K562 (cell line): ENCODE measurements around the gene HNRNPA2B1. TPM values are rescaled to one million over a fixed set of nuclear protein-coding genes. Genes with fewer than 3 reads are reported as not detected.

ENCODE experiments used
- RB1 ChIP-seq: fragments of 450-650 bp; IDR thresholded peaks from 2 replicates; pipeline ENCODE4 v1.6.1; 2017; ENCODE audit warnings: low read depth, mild to moderate bottlenecking
- ZBTB7A ChIP-seq: IDR thresholded peaks from 2 replicates; pipeline ENCODE4 v1.6.1; 2011; ENCODE audit warnings: low read depth, mild to moderate bottlenecking, low read length, moderate library complexity, borderline replicate concordance; ENCODE audit not compliant: control insufficient read depth
- ZBTB9 ChIP-seq: fragments of 450-650 bp; formaldehyde crosslinking; IDR thresholded peaks from 2 replicates; pipeline ENCODE4 v1.4.0; 2020; ENCODE audit warnings: mild to moderate bottlenecking, moderate library complexity
- polyA plus RNA-seq, 8 experiments: library from polyadenylated mRNA; depleted of rRNA in 4 of 8; stranded (reverse) in 5 of 8; unstranded in 3 of 8; fragments of >200 nt; fragmentation: Nextera tagmentation in 2 of 8; fragmentation: Illumina TruSeq in 1 of 8; extraction: Ambion mirVana in 2 of 8; extraction: Trizol in 1 of 8; gene quantifications; 2 replicates each; pipeline versions ENCODE4 v1.2.1 to v1.2.3, GENCODE V29; 2011 to 2014; ENCODE audit warnings: inconsistent platforms in 1 of 8, missing spikeins in 1 of 8
- total RNA-seq, 7 experiments: library from RNA; depleted of rRNA in 6 of 7; stranded (reverse); fragments of >200 nt in 6 of 7; fragmentation: Illumina TruSeq in 2 of 7; extraction: Trizol in 2 of 7; gene quantifications; 2 replicates each; pipeline versions ENCODE4 v1.2.1 to v1.2.3, GENCODE V29; 2011 to 2021; ENCODE audit warnings: low replicate concordance in 1 of 7
- TF ChIP-seq, protein P1 (sequence below), 2 experiments: IDR thresholded peaks; 2 replicates each; pipeline ENCODE4 v1.6.1; 2011; ENCODE audit warnings: borderline replicate concordance in 1 of 2, control low read depth in 1 of 2, low read depth in 1 of 2, low read length in 1 of 2, mild to moderate bottlenecking in 1 of 2, mixed read lengths in 1 of 2, moderate library complexity in 1 of 2; ENCODE audit not compliant: insufficient read depth in 1 of 2, insufficient read length in 1 of 2, poor library complexity in 1 of 2, severe bottlenecking in 1 of 2; ENCODE audit errors: extremely low read depth in 1 of 2
- TF ChIP-seq, protein P2 (sequence below): fragments of 450-650 bp; IDR thresholded peaks from 2 replicates; pipeline ENCODE4 v1.6.1; 2016; ENCODE audit warnings: mild to moderate bottlenecking, moderate library complexity

The HNRNPA2B1 gene
- total and polyA plus RNA-seq, 9 of the 15 experiments (the other 6 are each of a cell fraction or from before 2014, with no cell fraction given), result 630 to 1,989 (median 865) TPM

- peak; percentile 8; the same call in 1 of the 2 replicates for TF ChIP-seq ZBTB7A
- TF ChIP-seq, protein P1, sequence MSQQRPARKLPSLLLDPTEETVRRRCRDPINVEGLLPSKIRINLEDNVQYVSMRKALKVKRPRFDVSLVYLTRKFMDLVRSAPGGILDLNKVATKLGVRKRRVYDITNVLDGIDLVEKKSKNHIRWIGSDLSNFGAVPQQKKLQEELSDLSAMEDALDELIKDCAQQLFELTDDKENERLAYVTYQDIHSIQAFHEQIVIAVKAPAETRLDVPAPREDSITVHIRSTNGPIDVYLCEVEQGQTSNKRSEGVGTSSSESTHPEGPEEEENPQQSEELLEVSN (IDR thresholded peaks at IDR 0.05; ENCODE audit: borderline replicate concordance in 1 of 2, extremely low read depth in 1 of 2, insufficient read depth in 1 of 2, insufficient read length in 1 of 2, low read depth in 1 of 2, low read length in 1 of 2, poor library complexity in 1 of 2, severe bottlenecking in 1 of 2), result peak; percentile 72 to 87
- 0 out of 2 replicates have a peak, but pooled peaks have one; percentile 20 for TF ChIP-seq ZBTB9
- TF ChIP-seq, protein P2, sequence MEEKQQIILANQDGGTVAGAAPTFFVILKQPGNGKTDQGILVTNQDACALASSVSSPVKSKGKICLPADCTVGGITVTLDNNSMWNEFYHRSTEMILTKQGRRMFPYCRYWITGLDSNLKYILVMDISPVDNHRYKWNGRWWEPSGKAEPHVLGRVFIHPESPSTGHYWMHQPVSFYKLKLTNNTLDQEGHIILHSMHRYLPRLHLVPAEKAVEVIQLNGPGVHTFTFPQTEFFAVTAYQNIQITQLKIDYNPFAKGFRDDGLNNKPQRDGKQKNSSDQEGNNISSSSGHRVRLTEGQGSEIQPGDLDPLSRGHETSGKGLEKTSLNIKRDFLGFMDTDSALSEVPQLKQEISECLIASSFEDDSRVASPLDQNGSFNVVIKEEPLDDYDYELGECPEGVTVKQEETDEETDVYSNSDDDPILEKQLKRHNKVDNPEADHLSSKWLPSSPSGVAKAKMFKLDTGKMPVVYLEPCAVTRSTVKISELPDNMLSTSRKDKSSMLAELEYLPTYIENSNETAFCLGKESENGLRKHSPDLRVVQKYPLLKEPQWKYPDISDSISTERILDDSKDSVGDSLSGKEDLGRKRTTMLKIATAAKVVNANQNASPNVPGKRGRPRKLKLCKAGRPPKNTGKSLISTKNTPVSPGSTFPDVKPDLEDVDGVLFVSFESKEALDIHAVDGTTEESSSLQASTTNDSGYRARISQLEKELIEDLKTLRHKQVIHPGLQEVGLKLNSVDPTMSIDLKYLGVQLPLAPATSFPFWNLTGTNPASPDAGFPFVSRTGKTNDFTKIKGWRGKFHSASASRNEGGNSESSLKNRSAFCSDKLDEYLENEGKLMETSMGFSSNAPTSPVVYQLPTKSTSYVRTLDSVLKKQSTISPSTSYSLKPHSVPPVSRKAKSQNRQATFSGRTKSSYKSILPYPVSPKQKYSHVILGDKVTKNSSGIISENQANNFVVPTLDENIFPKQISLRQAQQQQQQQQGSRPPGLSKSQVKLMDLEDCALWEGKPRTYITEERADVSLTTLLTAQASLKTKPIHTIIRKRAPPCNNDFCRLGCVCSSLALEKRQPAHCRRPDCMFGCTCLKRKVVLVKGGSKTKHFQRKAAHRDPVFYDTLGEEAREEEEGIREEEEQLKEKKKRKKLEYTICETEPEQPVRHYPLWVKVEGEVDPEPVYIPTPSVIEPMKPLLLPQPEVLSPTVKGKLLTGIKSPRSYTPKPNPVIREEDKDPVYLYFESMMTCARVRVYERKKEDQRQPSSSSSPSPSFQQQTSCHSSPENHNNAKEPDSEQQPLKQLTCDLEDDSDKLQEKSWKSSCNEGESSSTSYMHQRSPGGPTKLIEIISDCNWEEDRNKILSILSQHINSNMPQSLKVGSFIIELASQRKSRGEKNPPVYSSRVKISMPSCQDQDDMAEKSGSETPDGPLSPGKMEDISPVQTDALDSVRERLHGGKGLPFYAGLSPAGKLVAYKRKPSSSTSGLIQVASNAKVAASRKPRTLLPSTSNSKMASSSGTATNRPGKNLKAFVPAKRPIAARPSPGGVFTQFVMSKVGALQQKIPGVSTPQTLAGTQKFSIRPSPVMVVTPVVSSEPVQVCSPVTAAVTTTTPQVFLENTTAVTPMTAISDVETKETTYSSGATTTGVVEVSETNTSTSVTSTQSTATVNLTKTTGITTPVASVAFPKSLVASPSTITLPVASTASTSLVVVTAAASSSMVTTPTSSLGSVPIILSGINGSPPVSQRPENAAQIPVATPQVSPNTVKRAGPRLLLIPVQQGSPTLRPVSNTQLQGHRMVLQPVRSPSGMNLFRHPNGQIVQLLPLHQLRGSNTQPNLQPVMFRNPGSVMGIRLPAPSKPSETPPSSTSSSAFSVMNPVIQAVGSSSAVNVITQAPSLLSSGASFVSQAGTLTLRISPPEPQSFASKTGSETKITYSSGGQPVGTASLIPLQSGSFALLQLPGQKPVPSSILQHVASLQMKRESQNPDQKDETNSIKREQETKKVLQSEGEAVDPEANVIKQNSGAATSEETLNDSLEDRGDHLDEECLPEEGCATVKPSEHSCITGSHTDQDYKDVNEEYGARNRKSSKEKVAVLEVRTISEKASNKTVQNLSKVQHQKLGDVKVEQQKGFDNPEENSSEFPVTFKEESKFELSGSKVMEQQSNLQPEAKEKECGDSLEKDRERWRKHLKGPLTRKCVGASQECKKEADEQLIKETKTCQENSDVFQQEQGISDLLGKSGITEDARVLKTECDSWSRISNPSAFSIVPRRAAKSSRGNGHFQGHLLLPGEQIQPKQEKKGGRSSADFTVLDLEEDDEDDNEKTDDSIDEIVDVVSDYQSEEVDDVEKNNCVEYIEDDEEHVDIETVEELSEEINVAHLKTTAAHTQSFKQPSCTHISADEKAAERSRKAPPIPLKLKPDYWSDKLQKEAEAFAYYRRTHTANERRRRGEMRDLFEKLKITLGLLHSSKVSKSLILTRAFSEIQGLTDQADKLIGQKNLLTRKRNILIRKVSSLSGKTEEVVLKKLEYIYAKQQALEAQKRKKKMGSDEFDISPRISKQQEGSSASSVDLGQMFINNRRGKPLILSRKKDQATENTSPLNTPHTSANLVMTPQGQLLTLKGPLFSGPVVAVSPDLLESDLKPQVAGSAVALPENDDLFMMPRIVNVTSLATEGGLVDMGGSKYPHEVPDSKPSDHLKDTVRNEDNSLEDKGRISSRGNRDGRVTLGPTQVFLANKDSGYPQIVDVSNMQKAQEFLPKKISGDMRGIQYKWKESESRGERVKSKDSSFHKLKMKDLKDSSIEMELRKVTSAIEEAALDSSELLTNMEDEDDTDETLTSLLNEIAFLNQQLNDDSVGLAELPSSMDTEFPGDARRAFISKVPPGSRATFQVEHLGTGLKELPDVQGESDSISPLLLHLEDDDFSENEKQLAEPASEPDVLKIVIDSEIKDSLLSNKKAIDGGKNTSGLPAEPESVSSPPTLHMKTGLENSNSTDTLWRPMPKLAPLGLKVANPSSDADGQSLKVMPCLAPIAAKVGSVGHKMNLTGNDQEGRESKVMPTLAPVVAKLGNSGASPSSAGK, result peak; percentile 21; the same call in 1 of the 2 replicates
- TF ChIP-seq RB1, result 0 out of 2 replicates have a peak, but pooled peaks have one; percentile 30
Observed at GRCh38 chr7:26152782-26153240, 47.7 kb downstream of the HNRNPA2B1 start (continued).
